HUDEP-2 (cell line): ENCODE measurements around the gene STIM1.

Experiments
- DNase-seq, 76 experiments: peaks; one replicate each; lab custom pipeline; 2025; ENCODE audit not compliant: unreplicated experiment in 76 of 76; lab: John Stamatoyannopoulos, UW

STIM1 gene

GRCh38 chr11:3942160-3942955 is 86.9 kb downstream of the STIM1 start:
- DNase-seq, result no peak

- no peak for DNase-seq
These were observed 87.6 kb downstream of the STIM1 start for GRCh38 chr11:3942956-3943497.

GRCh38 chr11:3944198-3944597 is 88.7 kb downstream of the STIM1 start:
- DNase-seq, result no peak

GRCh38 chr11:3946455-3947017 is 91.1 kb downstream of the STIM1 start:
- no peak for DNase-seq

GRCh38 chr11:3947061-3947460 is 91.6 kb downstream of the STIM1 start:
- no peak for DNase-seq

DNA sequence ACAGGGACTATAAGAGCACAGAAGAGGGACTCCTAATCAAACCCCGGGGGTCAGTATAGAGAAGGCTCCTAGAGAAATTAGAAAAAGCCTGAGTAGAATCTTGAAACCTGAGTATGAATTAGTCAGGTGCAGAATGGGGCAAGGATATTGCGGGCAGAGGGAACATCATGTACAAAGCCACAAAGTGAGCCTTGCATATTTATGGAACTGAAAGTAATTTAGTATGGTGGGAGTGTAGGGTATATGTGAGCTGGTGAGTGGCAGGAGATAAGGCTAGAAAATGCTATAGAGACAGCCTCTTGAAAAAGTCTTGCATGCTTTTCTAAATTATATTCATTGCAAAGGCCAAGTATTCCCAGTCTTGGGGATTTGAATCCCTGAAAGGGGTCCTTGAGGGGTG is 93.7 kb downstream of the STIM1 start:
- no peak for DNase-seq

DNA sequence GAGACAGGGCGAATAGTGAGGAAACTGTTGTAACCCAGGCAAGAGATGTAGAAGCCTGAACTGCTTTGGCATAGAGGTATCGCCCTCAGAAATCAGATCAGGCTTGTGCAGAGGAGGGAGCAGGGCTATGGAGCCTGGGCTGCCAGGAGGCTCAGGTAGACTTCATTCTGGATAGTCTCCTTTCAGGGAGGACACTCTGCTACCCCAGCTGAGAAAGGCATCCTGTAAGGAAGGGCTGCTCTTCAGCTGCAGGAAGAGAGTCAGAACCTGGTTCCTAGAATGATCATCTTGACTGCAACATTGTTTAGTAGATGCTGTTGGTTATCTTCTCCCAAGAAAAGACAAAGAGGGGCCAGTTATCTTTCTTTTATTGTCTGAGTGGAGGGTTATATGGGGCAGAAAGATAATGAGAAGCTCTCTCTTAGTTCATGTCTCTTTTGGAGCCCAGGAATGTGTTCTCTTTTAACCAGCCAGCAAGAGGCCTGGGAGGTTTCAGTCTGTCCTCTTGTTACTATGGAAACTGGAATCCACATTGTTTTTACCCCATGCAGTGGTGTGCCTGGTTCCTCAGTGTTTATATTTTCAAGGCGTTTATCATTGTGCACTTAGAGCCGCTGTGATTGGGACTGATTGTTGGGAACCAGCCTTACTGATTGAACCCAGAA is 95.7 kb downstream of the STIM1 start:
- peak in 5 of 76 experiments; percentile 4 to 34 (median 21) for DNase-seq

- DNase-seq, result no peak
These were observed 97.3 kb downstream of the STIM1 start for GRCh38 chr11:3952715-3953114.

- DNase-seq, result no peak
These were observed 97.9 kb downstream of the STIM1 start for GRCh38 chr11:3953327-3953726.

- DNase-seq, result no peak
These were observed 99.2 kb downstream of the STIM1 start for GRCh38 chr11:3954448-3955298.

GRCh38 chr11:3955299-3955665 is 99.8 kb downstream of the STIM1 start:
- no peak for DNase-seq

- no peak for DNase-seq
These were observed 100.6 kb downstream of the STIM1 start for GRCh38 chr11:3956038-3956437.

DNA sequence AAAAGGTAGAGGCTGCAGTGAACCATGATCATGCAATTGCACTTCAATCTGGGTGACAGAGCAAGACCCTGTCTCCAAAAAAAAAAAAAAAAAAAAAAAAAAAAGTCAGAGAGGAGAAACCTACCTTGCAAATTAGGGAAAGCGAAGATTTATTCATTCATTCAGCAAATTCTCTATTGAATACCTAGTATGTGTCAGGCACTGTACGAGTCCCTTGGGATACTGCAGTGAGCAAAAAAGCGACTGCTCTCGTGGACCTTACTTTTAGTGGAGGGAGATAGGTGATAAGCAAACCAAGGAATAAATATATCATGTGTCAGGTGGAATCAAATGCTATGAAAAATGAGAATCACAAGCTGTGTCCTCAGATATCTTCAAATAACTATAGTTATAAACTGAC is 101.3 kb downstream of the STIM1 start:
- DNase-seq, result no peak

DNA sequence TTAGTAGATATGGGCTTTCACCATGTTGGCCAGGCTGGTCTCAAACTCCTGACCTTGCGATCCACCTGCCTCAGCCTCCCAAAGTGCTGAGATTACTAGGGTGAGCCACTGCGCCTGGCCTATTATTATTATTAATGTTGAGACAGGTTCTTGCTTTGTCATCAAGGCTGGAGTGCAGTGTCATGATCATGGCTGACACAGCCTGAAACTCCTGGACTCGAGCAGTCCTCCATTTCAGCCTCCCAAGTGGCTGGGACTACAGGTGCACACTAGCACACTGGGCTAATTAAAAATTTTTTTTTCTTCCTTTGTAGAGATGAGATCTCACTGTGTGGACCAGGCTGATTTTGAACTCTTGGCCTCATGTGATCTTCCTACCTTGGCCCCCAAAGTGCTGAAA is 102.0 kb downstream of the STIM1 start:
- DNase-seq, result no peak

GRCh38 chr11:3958281-3958680 is 102.8 kb downstream of the STIM1 start:
- DNase-seq, result no peak

- no peak for DNase-seq
These were observed 103.8 kb downstream of the STIM1 start for GRCh38 chr11:3959015-3959902.

DNA sequence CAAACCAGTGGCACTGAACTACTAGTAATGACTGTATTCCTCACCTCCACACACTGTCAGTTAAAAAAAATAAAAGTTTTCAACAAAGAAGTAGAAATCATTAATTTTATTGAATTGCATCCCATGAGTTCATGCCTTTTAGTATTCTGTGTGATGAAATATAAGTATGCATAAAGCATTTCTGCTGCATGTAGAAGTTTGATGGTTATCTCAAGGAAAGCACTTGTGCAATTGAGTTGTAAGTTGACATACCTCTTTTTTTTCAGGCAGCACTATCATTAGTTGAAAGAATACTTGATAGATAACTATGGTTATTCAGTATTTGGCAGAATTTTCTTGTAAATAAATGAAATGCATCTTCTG is 104.4 kb downstream of the STIM1 start:
- DNase-seq, result no peak

- DNase-seq, result no peak
These were observed 107.0 kb downstream of the STIM1 start for GRCh38 chr11:3962406-3962840.

GRCh38 chr11:3964056-3964455 is 108.6 kb downstream of the STIM1 start:
- no peak for DNase-seq
